NCI-H128 (cell line): Measurements from ENCODE around the gene TNS4.

ENCODE experiments used
- DNase-seq: peaks from one replicate; lab custom pipeline; 2025; ENCODE audit not compliant: unreplicated experiment; lab: John Stamatoyannopoulos, UW

TNS4 gene

GRCh38 chr17:40517286-40517662, 15.9 kb upstream of the TNS4 start:
- DNase-seq = no peak

DNA sequence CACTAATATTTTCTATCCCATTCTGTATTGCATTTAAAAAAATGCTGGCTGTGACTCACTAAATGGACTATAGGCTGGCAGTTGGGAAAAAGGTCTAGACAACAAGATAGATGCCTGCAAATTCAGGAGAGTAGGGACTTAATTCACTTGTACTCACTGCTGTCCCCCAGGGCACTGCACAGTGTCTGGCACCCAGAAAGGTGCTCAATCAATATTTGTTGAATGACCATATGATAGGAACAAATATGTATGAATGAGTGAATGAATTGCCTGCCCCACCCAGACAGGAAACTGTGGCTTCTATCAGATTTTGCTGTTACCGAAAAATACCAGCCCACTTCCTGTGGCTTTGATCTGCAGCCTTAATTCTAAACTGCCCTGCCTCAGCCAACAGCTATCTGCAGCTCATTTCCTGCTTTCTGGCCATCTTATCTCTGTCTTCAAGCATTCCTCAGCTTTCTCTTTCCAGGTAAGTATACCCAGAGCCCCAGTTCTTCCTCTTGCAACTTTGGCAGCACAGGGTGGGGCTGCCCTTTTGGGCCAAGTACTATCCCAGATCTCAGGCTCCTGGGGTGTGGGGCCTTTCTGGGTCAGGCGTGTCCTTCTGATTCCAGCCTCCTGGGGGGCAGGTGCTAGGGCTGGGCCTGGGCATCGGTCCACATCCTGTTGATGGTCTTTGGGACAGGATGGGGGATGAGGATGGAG, 15.3 kb upstream of the TNS4 start:
- no peak for DNase-seq

DNA sequence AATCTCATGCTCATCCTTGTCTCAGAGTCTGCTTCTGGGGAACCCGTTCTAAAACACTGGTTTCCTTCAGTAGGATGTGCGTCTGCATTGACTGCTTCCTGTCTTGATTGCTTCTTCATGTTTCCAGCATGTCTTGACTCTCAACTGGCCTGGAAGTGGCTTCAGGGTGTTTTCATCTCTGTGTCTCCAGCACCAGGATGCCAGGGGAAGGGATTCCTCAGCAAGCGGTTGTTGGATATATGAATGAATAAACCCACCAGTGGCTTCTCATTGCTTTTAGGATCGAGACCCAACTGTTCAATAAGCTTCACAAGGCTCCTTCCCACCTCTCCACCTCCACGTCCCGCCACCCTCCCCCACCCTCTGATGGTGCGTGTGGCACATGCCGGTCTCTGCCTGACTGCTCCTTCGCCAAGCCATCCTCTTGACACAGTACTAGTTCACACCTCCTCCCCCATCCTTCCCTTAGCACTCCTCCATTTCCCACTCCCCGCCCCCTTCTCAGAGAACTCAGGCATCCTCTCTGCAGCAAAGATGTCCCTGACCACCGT, 14.1 kb upstream of the TNS4 start:
- DNase-seq = no peak

DNA sequence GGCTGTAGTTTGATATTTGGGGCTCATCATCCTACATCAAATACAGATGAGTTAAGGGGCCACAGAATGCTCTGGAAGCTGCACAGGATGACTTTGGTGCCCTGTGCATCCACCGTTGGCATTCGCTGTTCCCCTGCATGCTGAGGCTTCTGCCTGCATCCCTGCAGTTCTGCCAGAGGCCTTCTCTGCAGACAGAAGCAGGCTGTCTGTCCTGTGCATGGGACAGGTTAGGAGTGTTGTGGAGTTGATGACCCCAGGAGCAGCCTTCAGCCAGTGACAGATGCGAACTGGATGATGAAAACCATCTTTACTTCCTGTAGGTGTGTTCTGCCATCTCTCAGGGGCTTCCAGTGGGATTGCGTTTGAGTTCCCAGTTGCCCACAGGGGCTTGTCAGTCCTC, 13.6 kb upstream of the TNS4 start:
- DNase-seq = no peak

- DNase-seq = no peak
Measured at GRCh38 chr17:40514013-40514875, 12.8 kb upstream of the TNS4 start.

GRCh38 chr17:40511667-40512220, 10.3 kb upstream of the TNS4 start:
- DNase-seq = no peak

DNA sequence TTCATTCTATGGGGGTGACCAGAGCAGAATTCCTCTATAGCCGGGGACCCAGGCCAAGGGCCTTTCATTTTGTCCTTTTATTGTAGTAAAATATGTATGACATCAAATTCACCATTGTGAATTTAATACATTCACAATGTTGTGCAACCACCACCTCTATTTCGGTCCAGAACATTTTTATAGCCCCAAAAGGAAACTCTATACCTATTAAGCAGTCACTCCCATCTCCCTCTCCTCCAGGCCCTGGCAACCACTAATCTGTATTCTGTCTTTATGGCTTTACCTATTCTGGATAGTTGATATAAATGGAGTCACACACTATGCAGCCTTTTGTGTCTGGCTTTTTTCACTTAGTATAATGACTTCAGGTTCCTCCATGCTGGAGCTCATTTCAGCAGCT, 9.7 kb upstream of the TNS4 start:
- DNase-seq = no peak

DNA sequence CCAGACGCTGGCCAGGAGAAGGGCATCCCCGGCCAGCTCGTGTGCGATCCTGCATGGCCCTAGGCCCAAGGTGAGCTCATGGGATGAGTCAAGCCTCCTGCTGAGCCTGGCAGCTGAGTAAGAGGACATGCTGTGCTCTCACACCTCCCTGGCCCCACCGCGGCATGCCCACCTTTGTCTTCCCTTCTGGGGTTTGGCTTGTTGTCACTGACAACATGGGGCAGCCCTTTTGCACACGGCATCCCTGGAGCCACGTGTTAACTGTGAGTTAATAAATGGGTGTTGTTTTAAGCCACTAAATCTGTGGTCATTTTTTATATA, 8.9 kb upstream of the TNS4 start:
- no peak for DNase-seq

GRCh38 chr17:40509626-40510327, 8.4 kb upstream of the TNS4 start:
- DNase-seq = no peak

DNA sequence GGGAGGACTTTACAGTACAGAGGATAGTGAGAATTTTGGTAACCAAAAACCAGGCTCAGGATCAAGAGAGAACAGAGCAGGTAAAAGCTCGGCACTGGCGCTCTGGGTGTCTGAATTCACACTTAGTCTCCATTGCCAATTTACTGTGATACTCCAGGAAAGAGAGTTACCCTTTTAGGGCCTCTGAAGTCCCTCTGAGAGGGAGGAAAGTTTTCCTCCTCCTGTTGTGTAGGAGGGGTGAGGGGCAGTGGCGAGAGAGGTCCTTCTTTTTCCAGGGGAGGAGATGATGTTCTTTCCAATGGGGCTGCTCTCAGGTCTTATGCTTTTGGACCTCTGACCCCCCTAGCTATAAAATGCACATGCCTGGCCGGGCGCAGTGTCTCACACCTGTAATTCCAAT, 5.4 kb upstream of the TNS4 start:
- DNase-seq = no peak

GRCh38 chr17:40503154-40503553, 1.7 kb upstream of the TNS4 start:
- DNase-seq = no peak

- no peak for DNase-seq
Measured at GRCh38 chr17:40502716-40503115, 1.3 kb upstream of the TNS4 start.

DNA sequence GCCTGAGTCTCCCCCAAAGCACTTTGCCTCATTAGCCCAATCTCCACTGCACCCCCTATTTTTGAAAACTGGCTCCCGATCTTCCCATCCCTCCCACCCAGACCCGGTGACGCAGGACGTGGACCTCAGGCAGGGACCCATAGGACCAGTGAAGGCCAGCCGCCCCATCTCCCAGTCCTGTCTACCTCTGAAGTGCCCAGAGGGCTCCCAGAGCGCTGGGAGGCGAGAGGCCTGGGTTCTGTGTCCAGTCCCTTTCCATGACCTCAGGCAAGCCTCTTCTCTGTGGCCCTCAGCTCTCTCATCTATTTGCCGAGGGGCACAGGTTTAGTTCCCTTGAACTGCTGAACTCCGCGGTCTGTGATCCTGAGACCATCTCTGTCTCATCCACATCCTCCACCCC, 714 bp downstream of the TNS4 start:
- no peak for DNase-seq

DNA sequence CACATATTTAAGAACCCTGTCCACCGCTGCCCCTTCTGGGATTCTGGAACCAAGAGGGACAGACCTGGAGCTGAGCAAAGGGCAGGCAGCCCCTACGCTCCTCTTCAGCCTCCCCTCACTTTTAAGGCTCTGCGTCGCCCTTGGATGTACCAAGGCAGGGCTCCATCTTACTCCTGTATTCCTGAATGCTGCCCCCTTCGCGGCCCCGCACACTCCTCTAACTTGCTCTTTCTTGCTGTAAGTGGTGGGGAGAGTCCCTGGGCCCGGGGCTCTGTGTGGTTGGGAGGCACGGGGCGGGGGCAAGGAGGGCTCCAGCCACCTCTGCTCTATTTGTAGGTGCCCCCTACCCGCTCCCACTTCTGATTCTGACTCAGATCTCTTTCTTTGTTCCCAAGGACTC, 1.2 kb downstream of the TNS4 start:
- no peak for DNase-seq

DNA sequence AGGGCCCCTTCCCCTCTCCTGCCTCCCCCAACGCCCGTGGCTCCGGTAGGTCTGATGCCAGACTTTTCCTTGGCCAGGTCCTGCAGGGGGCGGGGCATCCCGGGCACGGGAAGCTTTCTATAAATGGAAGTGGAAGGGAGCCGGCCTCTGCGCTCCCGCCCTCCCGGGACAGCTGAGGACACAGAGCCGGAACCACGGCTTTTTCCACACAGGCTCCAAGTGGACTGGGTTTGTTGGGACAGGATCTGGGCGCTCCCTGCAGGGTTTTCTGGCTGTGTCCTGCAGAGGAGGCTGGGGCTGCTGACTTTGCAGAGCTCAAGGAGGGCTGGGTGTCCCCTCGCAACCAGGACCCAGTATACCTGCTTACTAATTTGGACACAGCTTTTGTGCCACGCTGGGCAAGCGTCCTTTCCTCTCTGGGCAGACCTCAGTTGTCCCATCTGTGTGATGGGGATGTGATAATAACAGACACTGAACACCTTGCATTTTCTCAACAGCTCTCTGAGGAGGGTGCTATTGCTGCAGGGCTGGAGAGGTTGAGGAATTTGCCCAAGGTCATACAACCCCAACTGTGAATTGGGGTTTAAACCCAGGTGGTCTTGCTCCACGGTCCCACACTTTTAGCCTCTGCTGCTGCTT, 1.8 kb downstream of the TNS4 start:
- DNase-seq = no peak

GRCh38 chr17:40498281-40499084, 2.9 kb downstream of the TNS4 start:
- DNase-seq = no peak

DNA sequence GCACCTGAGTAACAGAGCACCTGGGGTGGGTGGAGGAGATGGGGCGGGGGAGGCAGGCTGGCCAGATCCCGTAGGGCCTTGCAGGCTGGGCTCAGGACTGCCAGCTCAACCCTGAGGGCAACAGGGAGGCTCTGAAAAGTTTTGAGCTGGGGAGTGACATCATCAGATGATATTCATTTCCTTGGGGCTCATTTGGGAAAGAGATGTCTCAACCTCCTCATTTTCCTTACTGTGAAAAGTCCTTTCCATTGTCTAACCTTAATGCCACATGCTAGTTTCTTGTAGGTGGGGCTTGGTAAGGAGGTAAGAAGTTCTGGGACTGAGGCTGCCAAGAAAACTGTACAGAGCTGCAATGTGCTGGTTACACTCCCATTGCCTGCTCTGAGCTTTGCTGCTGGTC, 3.7 kb downstream of the TNS4 start:
- DNase-seq = no peak

GRCh38 chr17:40496634-40497420, 4.6 kb downstream of the TNS4 start:
- no peak for DNase-seq

DNA sequence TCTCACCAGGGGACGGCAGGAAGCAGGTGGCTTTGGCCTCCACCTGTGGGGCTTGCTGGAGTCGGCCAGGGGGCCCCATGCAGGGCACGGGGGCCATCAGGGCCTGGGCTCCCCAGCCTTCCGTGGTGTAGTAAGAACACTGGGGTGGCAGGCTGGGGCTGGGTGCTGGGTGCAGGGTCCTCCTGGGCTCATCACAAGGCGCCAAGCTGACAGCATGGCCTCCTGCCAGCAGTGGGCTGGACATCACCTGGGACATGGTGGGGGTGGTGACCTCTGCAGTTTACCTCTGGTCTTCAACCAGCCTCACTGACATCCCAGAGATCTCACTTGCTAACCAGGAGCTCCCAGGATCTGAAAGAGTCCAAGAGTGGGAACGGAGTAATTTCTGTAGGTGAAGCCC, 5.3 kb downstream of the TNS4 start:
- DNase-seq = no peak
